ENCODE results near the gene USP40.

USP40 gene

DNA sequence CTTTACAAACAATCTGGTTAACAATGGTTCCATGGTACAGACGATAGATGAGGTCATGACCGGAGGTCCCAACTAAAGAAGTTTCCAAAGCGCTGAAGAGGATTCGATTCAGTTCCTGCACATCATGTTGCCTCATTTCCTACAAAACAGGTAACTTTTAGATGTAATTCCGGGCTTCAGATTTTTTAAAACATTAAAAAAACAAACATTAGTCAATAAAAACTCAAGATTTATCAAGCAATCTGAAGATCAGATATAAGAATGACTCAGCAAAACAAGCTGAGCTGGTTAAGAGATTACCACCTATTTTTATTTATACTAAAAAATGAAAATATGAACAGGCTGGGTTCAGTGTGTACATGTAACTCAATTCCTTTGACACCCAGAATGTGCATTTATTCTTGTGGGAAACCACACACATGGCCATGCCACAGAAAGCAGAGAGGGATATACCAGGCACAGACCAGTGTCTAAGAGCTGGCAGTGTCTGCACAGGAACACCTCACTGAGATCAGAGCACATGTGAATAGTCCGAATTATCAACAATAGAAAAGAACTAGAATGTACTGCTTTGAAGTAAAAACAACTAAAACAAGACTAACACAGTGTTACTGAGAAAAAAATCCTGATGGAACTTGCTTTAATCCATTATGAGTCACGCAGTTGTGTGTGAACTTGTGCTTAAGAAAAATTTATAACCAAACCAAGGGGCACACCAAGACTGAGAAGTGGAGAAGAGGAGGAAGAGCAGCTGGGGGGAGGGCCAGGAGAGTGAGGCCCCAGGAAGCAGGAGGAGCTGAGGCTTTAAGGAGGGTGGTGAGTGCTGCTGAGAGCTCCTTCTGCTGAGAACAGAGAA lies 9.5 kb downstream of the USP40 start:
- Histone ChIP-seq H3K27me3 (ENCODE audit: control insufficient read depth, insufficient read depth, low read length, poor library complexity, severe bottlenecking) (no peaks in the 10 kb centered on the region), H3K36me3 (ENCODE audit: control insufficient read depth, insufficient read depth, low read length) (no peaks in the 10 kb centered on the region), H3K27ac (ENCODE audit: insufficient read depth, low read depth, low read length, poor library complexity, severe bottlenecking) (no peak overlapping the region), H3K9me3 (ENCODE audit: control insufficient read depth, low read length) (no peaks in the 10 kb centered on the region), H3K4me3 (ENCODE audit: insufficient read depth, low read depth, low read length) (no peak overlapping the region), H3K4me1 (ENCODE audit: control insufficient read depth, insufficient read depth, low read length) (no peaks in the 10 kb centered on the region)
- WGBS, 2 experiments: 95 to 96% methylated on average over 7 of the region's 7 CpGs

DNA sequence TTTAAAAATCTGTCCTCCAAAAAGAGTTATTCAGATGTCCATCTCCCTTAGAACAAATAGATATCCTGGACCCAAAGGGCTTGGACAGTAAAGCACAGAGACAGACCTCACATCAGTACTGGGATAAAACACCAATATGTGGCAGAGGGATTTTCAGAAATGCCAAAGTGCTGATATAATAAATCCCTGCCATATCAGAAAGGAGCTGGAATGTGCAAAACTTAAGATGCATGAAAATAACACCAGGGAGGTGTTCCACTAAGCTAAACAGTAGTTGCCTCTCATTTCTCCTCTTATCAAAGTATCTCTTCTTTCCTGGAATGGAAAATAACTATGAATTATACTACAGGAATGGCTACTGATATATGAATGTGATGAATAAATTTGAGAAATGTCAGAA lies 13.2 kb downstream of the USP40 start:
- H3K4me3 ChIP-seq (ENCODE audit: insufficient read depth, low read depth, low read length): no peak overlapping the region
- no peaks in the 10 kb centered on the region for H3K36me3 ChIP-seq (ENCODE audit: control insufficient read depth, insufficient read depth, low read length)
- H3K4me1 ChIP-seq (ENCODE audit: control insufficient read depth, insufficient read depth, low read length): no peaks in the 10 kb centered on the region
- no peaks in the 10 kb centered on the region for H3K9me3 ChIP-seq (ENCODE audit: control insufficient read depth, low read length)
- no peak overlapping the region for H3K27ac ChIP-seq (ENCODE audit: insufficient read depth, low read depth, low read length, poor library complexity, severe bottlenecking)
- no peaks in the 10 kb centered on the region for H3K27me3 ChIP-seq (ENCODE audit: control insufficient read depth, insufficient read depth, low read length, poor library complexity, severe bottlenecking)

DNA sequence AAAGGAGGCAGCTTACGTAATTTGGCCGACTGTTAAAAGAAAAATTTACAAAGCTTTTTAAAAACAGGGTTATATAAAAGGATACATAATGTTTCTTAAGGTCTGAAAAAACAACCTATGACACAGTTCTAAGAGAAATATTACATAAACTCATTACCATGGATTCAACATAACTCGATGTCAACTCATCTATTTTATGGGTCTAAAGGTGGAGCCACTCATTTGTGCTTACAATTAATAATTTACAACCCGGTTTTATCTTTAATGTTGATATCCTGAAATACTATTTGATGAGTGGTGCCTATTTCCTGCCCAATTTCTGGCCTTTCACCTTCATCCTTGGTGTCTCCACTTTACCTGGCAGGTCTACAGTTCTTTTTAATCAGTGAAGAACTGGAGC lies 15.1 kb downstream of the USP40 start:
- Histone ChIP-seq H3K9me3 (ENCODE audit: control insufficient read depth, low read length) (no peaks in the 10 kb centered on the region), H3K27ac (ENCODE audit: insufficient read depth, low read depth, low read length, poor library complexity, severe bottlenecking) (no peak overlapping the region), H3K36me3 (ENCODE audit: control insufficient read depth, insufficient read depth, low read length) (no peaks in the 10 kb centered on the region), H3K4me1 (ENCODE audit: control insufficient read depth, insufficient read depth, low read length) (no peaks in the 10 kb centered on the region), H3K4me3 (ENCODE audit: insufficient read depth, low read depth, low read length) (no peak overlapping the region), H3K27me3 (ENCODE audit: control insufficient read depth, insufficient read depth, low read length, poor library complexity, severe bottlenecking) (no peaks in the 10 kb centered on the region)
- 72 to 100% methylated on average over 1 to 3 of the region's 4 CpGs for WGBS, 2 experiments

- H3K4me3 ChIP-seq (ENCODE audit: insufficient read depth, low read depth, low read length): no peak overlapping the region
- H3K27ac ChIP-seq (ENCODE audit: insufficient read depth, low read depth, low read length, poor library complexity, severe bottlenecking): no peak overlapping the region
- 92 to 94% methylated on average over 4 of the region's 4 CpGs for WGBS, 2 experiments
- no peaks in the 10 kb centered on the region for H3K9me3 ChIP-seq (ENCODE audit: control insufficient read depth, low read length)
- H3K36me3 ChIP-seq (ENCODE audit: control insufficient read depth, insufficient read depth, low read length): no peaks in the 10 kb centered on the region
- no peaks in the 10 kb centered on the region for H3K4me1 ChIP-seq (ENCODE audit: control insufficient read depth, insufficient read depth, low read length)
- H3K27me3 ChIP-seq (ENCODE audit: control insufficient read depth, insufficient read depth, low read length, poor library complexity, severe bottlenecking): no peaks in the 10 kb centered on the region
Measured at GRCh38 chr2:233546774-233547173, 19.8 kb downstream of the USP40 start.

GRCh38 chr2:233546101-233546500 lies 20.5 kb downstream of the USP40 start:
- no peaks in the 10 kb centered on the region for H3K9me3 ChIP-seq (ENCODE audit: control insufficient read depth, low read length)
- H3K36me3 ChIP-seq (ENCODE audit: control insufficient read depth, insufficient read depth, low read length): no peaks in the 10 kb centered on the region
- no peaks in the 10 kb centered on the region for H3K27me3 ChIP-seq (ENCODE audit: control insufficient read depth, insufficient read depth, low read length, poor library complexity, severe bottlenecking)
- no peak overlapping the region for H3K27ac ChIP-seq (ENCODE audit: insufficient read depth, low read depth, low read length, poor library complexity, severe bottlenecking)
- no peak overlapping the region for H3K4me3 ChIP-seq (ENCODE audit: insufficient read depth, low read depth, low read length)
- H3K4me1 ChIP-seq (ENCODE audit: control insufficient read depth, insufficient read depth, low read length): no peaks in the 10 kb centered on the region

- no peaks in the 10 kb centered on the region for H3K27me3 ChIP-seq (ENCODE audit: control insufficient read depth, insufficient read depth, low read length, poor library complexity, severe bottlenecking)
- H3K4me3 ChIP-seq (ENCODE audit: insufficient read depth, low read depth, low read length): no peak overlapping the region
- no peaks in the 10 kb centered on the region for H3K36me3 ChIP-seq (ENCODE audit: control insufficient read depth, insufficient read depth, low read length)
- H3K4me1 ChIP-seq (ENCODE audit: control insufficient read depth, insufficient read depth, low read length): no peaks in the 10 kb centered on the region
- H3K9me3 ChIP-seq (ENCODE audit: control insufficient read depth, low read length): no peaks in the 10 kb centered on the region
- 94 to 97% methylated on average over 5 of the region's 5 CpGs for WGBS, 2 experiments
- H3K27ac ChIP-seq (ENCODE audit: insufficient read depth, low read depth, low read length, poor library complexity, severe bottlenecking): no peak overlapping the region
Measured at GRCh38 chr2:233544200-233544610, 22.4 kb downstream of the USP40 start.

DNA sequence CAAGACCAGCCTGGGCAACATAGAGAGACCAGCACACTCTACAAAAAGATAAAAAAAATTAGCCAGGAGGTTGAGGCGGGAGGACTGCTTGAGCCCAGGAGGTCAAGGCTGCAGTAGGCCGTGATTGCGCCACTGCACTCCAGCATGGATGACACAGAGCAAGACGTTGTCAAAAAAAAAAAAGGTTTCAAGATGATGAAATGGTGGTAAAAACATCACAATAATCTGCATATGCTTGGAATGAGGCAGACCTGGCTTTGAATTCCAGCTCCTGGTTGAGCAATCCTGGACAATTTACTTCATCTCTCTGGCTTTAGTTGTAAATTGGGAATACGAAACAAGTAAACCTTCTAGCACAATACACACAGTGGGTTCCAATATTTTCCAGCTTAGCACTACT lies 24.1 kb downstream of the USP40 start:
- WGBS, 2 experiments: 83 to 96% methylated on average over 4 to 5 of the region's 5 CpGs

GRCh38 chr2:233538741-233539140 lies 27.8 kb downstream of the USP40 start:
- H3K27ac ChIP-seq (ENCODE audit: insufficient read depth, low read depth, low read length, poor library complexity, severe bottlenecking): no peak overlapping the region
- WGBS, 2 experiments: 94 to 96% methylated on average over 5 of the region's 5 CpGs
- H3K36me3 ChIP-seq (ENCODE audit: control insufficient read depth, insufficient read depth, low read length): no peaks in the 10 kb centered on the region
- no peaks in the 10 kb centered on the region for H3K27me3 ChIP-seq (ENCODE audit: control insufficient read depth, insufficient read depth, low read length, poor library complexity, severe bottlenecking)
- no peaks in the 10 kb centered on the region for H3K9me3 ChIP-seq (ENCODE audit: control insufficient read depth, low read length)
- no peaks in the 10 kb centered on the region for H3K4me1 ChIP-seq (ENCODE audit: control insufficient read depth, insufficient read depth, low read length)
- no peak overlapping the region for H3K4me3 ChIP-seq (ENCODE audit: insufficient read depth, low read depth, low read length)

More for the DNA sequence above, 24.1 kb downstream of the USP40 start:
- no peaks in the 10 kb centered on the region for H3K36me3 ChIP-seq (ENCODE audit: control insufficient read depth, insufficient read depth, low read length)
- no peaks in the 10 kb centered on the region for H3K4me1 ChIP-seq (ENCODE audit: control insufficient read depth, insufficient read depth, low read length)
- H3K27me3 ChIP-seq (ENCODE audit: control insufficient read depth, insufficient read depth, low read length, poor library complexity, severe bottlenecking): no peaks in the 10 kb centered on the region
- no peak overlapping the region for H3K4me3 ChIP-seq (ENCODE audit: insufficient read depth, low read depth, low read length)
- H3K9me3 ChIP-seq (ENCODE audit: control insufficient read depth, low read length): no peaks in the 10 kb centered on the region
- H3K27ac ChIP-seq (ENCODE audit: insufficient read depth, low read depth, low read length, poor library complexity, severe bottlenecking): no peak overlapping the region

DNA sequence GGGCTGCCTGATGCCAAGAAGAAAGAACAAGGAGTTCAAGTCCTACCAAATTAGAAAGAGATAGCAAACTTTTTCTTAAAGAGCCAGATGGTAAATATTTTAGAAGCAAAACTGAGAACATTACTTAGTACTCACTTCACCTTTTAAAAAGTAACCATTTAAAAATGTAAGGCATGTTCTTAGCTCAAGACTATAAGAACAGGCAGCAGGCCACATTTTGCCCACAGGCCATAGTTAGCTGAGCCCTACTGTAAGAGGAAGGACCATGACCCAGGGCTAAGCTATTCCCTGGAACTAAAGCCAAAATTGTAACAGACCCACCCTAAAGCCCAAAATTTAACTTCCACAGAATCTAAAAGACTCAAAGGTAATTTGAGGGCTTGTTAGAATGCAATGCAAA lies 31.3 kb downstream of the USP40 start:
- no peaks in the 10 kb centered on the region for H3K36me3 ChIP-seq (ENCODE audit: control insufficient read depth, insufficient read depth, low read length)
- no peak overlapping the region for H3K27ac ChIP-seq (ENCODE audit: insufficient read depth, low read depth, low read length, poor library complexity, severe bottlenecking)
- no peaks in the 10 kb centered on the region for H3K27me3 ChIP-seq (ENCODE audit: control insufficient read depth, insufficient read depth, low read length, poor library complexity, severe bottlenecking)
- no peaks in the 10 kb centered on the region for H3K4me1 ChIP-seq (ENCODE audit: control insufficient read depth, insufficient read depth, low read length)
- no peaks in the 10 kb centered on the region for H3K9me3 ChIP-seq (ENCODE audit: control insufficient read depth, low read length)
- H3K4me3 ChIP-seq (ENCODE audit: insufficient read depth, low read depth, low read length): no peak overlapping the region

DNA sequence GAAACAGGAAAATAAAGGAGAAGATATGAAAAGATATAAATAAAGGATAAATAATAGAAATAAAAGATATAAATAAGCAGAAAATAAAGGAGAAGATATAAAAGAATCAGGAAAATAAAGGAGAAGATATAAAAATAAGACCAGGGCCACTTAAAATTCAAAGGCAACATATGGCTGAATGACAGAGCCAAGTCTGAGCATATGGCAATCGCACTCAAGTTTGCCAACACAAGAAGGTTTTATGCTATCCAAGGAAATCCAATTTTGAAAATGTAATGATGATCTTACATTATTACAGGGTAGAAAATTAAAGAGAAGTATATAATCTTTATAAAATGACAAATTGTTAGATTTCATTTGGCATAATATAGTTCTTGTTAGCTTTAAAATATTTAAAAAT lies 33.6 kb downstream of the USP40 start:
- Histone ChIP-seq H3K36me3 (ENCODE audit: control insufficient read depth, insufficient read depth, low read length) (no peaks in the 10 kb centered on the region), H3K27me3 (ENCODE audit: control insufficient read depth, insufficient read depth, low read length, poor library complexity, severe bottlenecking) (no peaks in the 10 kb centered on the region), H3K4me3 (ENCODE audit: insufficient read depth, low read depth, low read length) (no peak overlapping the region), H3K4me1 (ENCODE audit: control insufficient read depth, insufficient read depth, low read length) (no peaks in the 10 kb centered on the region), H3K9me3 (ENCODE audit: control insufficient read depth, low read length) (no peaks in the 10 kb centered on the region), H3K27ac (ENCODE audit: insufficient read depth, low read depth, low read length, poor library complexity, severe bottlenecking) (no peak overlapping the region)
- WGBS, 2 experiments: 91 to 100% methylated on average over 1 of the region's 1 CpG

DNA sequence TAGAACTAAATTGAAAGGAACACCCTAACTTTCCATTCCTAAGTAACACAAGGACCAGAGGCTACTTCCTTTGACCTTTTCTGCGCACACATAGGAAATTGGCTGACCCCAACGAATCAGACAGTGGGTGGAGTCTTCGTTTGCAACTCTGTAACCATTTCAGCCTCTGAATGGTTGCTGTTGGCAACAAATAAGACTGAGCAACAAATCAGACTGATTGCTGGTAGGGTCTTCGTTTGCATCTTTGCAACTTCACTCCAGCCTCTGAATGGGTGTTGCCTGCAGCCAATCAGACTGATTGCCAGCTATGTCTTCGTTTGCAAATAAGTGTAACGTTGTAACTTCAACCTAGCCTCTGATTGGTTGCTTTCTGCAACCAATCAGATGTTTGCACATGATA lies 34.6 kb downstream of the USP40 start:
- no peaks in the 10 kb centered on the region for H3K4me1 ChIP-seq (ENCODE audit: control insufficient read depth, insufficient read depth, low read length)
- H3K4me3 ChIP-seq (ENCODE audit: insufficient read depth, low read depth, low read length): no peak overlapping the region
- no peaks in the 10 kb centered on the region for H3K9me3 ChIP-seq (ENCODE audit: control insufficient read depth, low read length)
- no peaks in the 10 kb centered on the region for H3K36me3 ChIP-seq (ENCODE audit: control insufficient read depth, insufficient read depth, low read length)
- no peak overlapping the region for H3K27ac ChIP-seq (ENCODE audit: insufficient read depth, low read depth, low read length, poor library complexity, severe bottlenecking)
- no peaks in the 10 kb centered on the region for H3K27me3 ChIP-seq (ENCODE audit: control insufficient read depth, insufficient read depth, low read length, poor library complexity, severe bottlenecking)
- WGBS, 2 experiments: 81 to 84% methylated on average over 6 of the region's 6 CpGs

Data from ectodermal cell (in vitro differentiated cells).